Adrenal gland (tissue), 12 donors: Measurements from ENCODE around the gene TLE3. TPM values are rescaled to one million over a fixed set of nuclear protein-coding genes. Genes with fewer than 3 reads are reported as not detected.

Experiments used
- DNase-seq, 7 donors: peaks; one replicate each; pipeline ENCODE4 v3.0.0-alpha.2; 2019 to 2020
- H3K27ac ChIP-seq, 5 donors: fragments of 200-600 bp; sonication (generic) in 4 of 5; 1 replicate in 3 of 5; 2 replicates in 2 of 5; pipeline versions ENCODE4 v1.5.1 to v1.8.0; 2016 to 2020; ENCODE audit warnings: mild to moderate bottlenecking in 1 of 5
- H3K27me3 ChIP-seq: fragments of 200-600 bp; 2 replicates; pipeline ENCODE4 v1.8.0; 2021
- H3K36me3 ChIP-seq, 2 donors: fragments of 200-600 bp; replicated peaks in 1 of 2; 1 replicate in 1 of 2; 2 replicates in 1 of 2; pipeline versions ENCODE4 v1.5.1 to v1.8.0; 2018 to 2022
- H3K4me1 ChIP-seq, 2 donors: fragments of 200-600 bp; replicated peaks in 1 of 2; 1 replicate in 1 of 2; 2 replicates in 1 of 2; pipeline versions ENCODE4 v1.5.1 to v1.8.0; 2018 to 2021
- H3K4me3 ChIP-seq, 4 donors: fragments of 200-600 bp; sonication (generic) in 3 of 4; one replicate each; pipeline ENCODE4 v1.5.1; 2016 to 2018
- H3K9me3 ChIP-seq, 3 donors: fragments of 200-600 bp; sonication (generic) in 1 of 3; replicated peaks in 1 of 3; 1 replicate in 2 of 3; 2 replicates in 1 of 3; pipeline versions ENCODE4 v1.5.1 to v1.8.0; 2016 to 2021
- POLR2A ChIP-seq, 2 donors: fragments of 450-650 bp; IDR thresholded peaks; one replicate each; pipeline ENCODE4 v1.6.1; 2017; ENCODE audit warnings: antibody characterized with exemption in 2 of 2, mild to moderate bottlenecking in 2 of 2, moderate library complexity in 1 of 2
- WGBS, 4 donors: extraction: QIAGEN DNeasy Blood & Tissue Kit in 2 of 4; methylation state at CpG; one replicate each; pipeline versions ENCODE4 v1.1.5 to v1.1.7; 2013 to 2017; 5-methylcytosine and 5-hydroxymethylcytosine counted together
- intact Hi-C, 2 donors: fragments of 100-400 bp; cut with DNase I; formaldehyde crosslinking; loops; one replicate each; pipeline versions ENCODE4 v1.14.1 to v1.15.0; 2022 to 2023
- polyA plus RNA-seq, 3 donors: library from polyadenylated mRNA; stranded (reverse); fragments of 200-250 nt in 2 of 3; fragments of 350-450 nt in 1 of 3; fragmentation: Illumina TruSeq in 1 of 3; extraction: RNeasy Lipid Tissue Mini Kit (QIAGEN cat#74804) in 1 of 3; gene quantifications; one replicate each; pipeline ENCODE4 v1.2.3, GENCODE V29; 2013 to 2014
- total RNA-seq, 9 donors: library from RNA; depleted of rRNA in 4 of 9; stranded (reverse); fragments of >200 nt in 4 of 9; fragments of 120-200 nt in 1 of 9; fragmentation: NEBNext Ultra II Directional in 1 of 9; extraction: Animal tissue kit (Norgen Biotek cat#: 25700) in 1 of 9; gene quantifications; one replicate each; pipeline versions ENCODE4 v1.1.0 to v1.2.4, GENCODE V29; 2013 to 2023
- TF ChIP-seq, protein P1 (sequence below), 6 experiments: fragments of 450-650 bp in 4 of 6; fragments of 200-600 bp in 2 of 6; sonication (generic) in 1 of 6; IDR thresholded peaks; 1 replicate in 5 of 6; 2 replicates in 1 of 6; pipeline versions ENCODE4 v1.5.1 to v1.8.0; 2016 to 2021; ENCODE audit warnings: antibody characterized with exemption in 6 of 6, mild to moderate bottlenecking in 2 of 6, moderate library complexity in 1 of 6
- donor health status: healthy with polysubstance abuse.
- donor health status: Bipolar disorder and iron deficiency.
- donor health status: DM: yes; HTN: yes; CAD: no.
- donor health status: DM: no; HTN: no; CAD: no.
- donor health status: DM: no; HTN: no; CAD: no.
- donor health status: DM: yes; HTN: yes; CAD: no.

The TLE3 gene
- total and polyA plus RNA-seq, 12 donors = 1.6 to 73.3 (median 28.1) TPM

DNA sequence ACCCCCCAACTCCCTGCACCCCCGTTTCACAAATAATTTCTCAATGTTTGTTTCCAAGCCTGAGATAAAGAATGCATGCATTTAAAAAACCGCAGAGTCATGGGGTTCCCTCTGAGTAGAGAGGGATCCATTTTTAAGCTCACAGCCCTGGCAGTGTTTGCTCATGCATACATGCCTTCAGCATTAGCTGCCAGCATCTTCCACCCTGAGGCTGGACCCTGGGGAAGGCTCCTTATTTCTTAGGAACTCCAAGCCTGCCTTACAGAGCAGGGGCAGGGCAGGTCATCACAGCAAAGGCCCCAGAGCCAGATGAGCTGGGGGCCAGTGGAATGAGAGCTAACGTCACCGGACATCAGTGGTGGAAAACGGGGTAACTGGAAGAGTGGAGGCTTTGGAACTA, 31.3 kb downstream of the TLE3 start:
- no peaks in the 10 kb centered on the region for H3K27me3 ChIP-seq
- peaks cover 0 to 64% of the 10 kb centered on the region in 2 donors for H3K36me3 ChIP-seq
- DNase-seq = no peak
- WGBS, 4 donors = 75 to 97% (median 90%) methylated on average over 5 of the region's 5 CpGs
- TF ChIP-seq, protein P1, sequence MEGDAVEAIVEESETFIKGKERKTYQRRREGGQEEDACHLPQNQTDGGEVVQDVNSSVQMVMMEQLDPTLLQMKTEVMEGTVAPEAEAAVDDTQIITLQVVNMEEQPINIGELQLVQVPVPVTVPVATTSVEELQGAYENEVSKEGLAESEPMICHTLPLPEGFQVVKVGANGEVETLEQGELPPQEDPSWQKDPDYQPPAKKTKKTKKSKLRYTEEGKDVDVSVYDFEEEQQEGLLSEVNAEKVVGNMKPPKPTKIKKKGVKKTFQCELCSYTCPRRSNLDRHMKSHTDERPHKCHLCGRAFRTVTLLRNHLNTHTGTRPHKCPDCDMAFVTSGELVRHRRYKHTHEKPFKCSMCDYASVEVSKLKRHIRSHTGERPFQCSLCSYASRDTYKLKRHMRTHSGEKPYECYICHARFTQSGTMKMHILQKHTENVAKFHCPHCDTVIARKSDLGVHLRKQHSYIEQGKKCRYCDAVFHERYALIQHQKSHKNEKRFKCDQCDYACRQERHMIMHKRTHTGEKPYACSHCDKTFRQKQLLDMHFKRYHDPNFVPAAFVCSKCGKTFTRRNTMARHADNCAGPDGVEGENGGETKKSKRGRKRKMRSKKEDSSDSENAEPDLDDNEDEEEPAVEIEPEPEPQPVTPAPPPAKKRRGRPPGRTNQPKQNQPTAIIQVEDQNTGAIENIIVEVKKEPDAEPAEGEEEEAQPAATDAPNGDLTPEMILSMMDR (IDR thresholded peaks at IDR 0.05) = no peak
- no peak for TF ChIP-seq POLR2A (IDR thresholded peaks at IDR 0.05)
- no peak overlapping the region for H3K27ac ChIP-seq
- no peaks in the 10 kb centered on the region for H3K9me3 ChIP-seq
- H3K4me1 ChIP-seq = peaks cover 0 to 4% of the 10 kb centered on the region in 2 donors
- H3K4me3 ChIP-seq = no peak overlapping the region
- intact Hi-C loops = no loop called here

- TF ChIP-seq, protein P1 (IDR thresholded peaks at IDR 0.05) = no peak
- TF ChIP-seq POLR2A (IDR thresholded peaks at IDR 0.05) = no peak
- Histone ChIP-seq H3K4me3 (no peak overlapping the region), H3K9me3 (no peaks in the 10 kb centered on the region), H3K27me3 (no peaks in the 10 kb centered on the region), H3K4me1 (peaks cover 0 to 4% of the 10 kb centered on the region in 2 donors), H3K27ac (no peak overlapping the region), H3K36me3 (peaks cover 0 to 59% of the 10 kb centered on the region in 2 donors)
- DNase-seq = no peak
- 95 to 97% (median 95%) methylated on average over 4 to 12 of the region's 12 CpGs for WGBS, 4 donors
- intact Hi-C loops = no loop called here
These were observed 31.7 kb downstream of the TLE3 start for GRCh38 chr15:70066004-70066403.

GRCh38 chr15:70065006-70065722, 32.6 kb downstream of the TLE3 start:
- intact Hi-C loops = no loop called here
- 81 to 93% (median 89%) methylated on average over 6 of the region's 6 CpGs for WGBS, 4 donors
- Histone ChIP-seq H3K27ac (no peak overlapping the region), H3K4me3 (no peak overlapping the region), H3K27me3 (no peaks in the 10 kb centered on the region), H3K9me3 (no peaks in the 10 kb centered on the region), H3K36me3 (peaks cover 0 to 59% of the 10 kb centered on the region in 2 donors), H3K4me1 (peaks cover 0 to 4% of the 10 kb centered on the region in 2 donors)
- TF ChIP-seq, protein P1 (IDR thresholded peaks at IDR 0.05) = no peak
- TF ChIP-seq POLR2A (IDR thresholded peaks at IDR 0.05) = no peak
- no peak for DNase-seq

DNA sequence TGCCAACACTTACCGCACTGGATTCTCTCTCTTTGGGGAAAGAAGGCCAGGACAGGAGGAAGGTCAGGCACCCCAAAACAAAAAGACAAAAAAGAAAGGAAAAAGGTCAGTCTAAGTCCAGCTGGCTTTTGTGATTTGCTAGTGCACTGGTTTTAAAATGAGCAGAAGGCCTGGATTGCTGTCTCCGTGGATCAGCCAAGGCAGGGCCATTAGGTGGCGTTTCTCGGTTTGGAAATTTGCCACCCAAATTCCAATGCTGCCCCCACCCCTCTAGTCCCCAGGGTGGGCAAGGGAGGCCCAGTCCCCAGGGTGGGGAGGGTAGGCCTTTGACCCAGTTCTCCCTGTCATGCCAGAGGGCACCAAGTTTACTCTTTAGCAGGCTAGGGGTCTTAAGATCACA, 33.3 kb downstream of the TLE3 start:
- H3K4me3 ChIP-seq = no peak overlapping the region
- H3K4me1 ChIP-seq = peaks cover 0 to 4% of the 10 kb centered on the region in 2 donors
- no peaks in the 10 kb centered on the region for H3K27me3 ChIP-seq
- 78 to 88% (median 80%) methylated on average over 4 of the region's 4 CpGs for WGBS, 4 donors
- no peak for TF ChIP-seq POLR2A (IDR thresholded peaks at IDR 0.05)
- TF ChIP-seq, protein P1 (IDR thresholded peaks at IDR 0.05) = no peak
- DNase-seq = no peak
- peaks cover 0 to 59% of the 10 kb centered on the region in 2 donors for H3K36me3 ChIP-seq
- intact Hi-C loops = no loop called here
- no peak overlapping the region for H3K27ac ChIP-seq
- no peaks in the 10 kb centered on the region for H3K9me3 ChIP-seq
